Muscle of leg (tissue), 16 donors: ENCODE data around the gene BMP7. TPM values are rescaled to one million over a fixed set of nuclear protein-coding genes. Genes with fewer than 3 reads are reported as not detected.

Experiments used
- DNase-seq: peaks from one replicate; pipeline ENCODE4 v3.0.0; 2013
- H3K27ac ChIP-seq: one replicate; pipeline ENCODE4 v1.5.1; 2013; ENCODE audit warnings: mild to moderate bottlenecking, low read length, control low read depth
- H3K27me3 ChIP-seq: one replicate; pipeline ENCODE4 v1.6.1; 2013; ENCODE audit warnings: low read length; ENCODE audit not compliant: control insufficient read depth, insufficient read depth
- H3K36me3 ChIP-seq: one replicate; pipeline ENCODE4 v1.6.1; 2013; ENCODE audit warnings: low read length; ENCODE audit not compliant: control insufficient read depth, insufficient read depth
- H3K4me1 ChIP-seq: one replicate; pipeline ENCODE4 v1.6.1; 2013; ENCODE audit warnings: low read length; ENCODE audit not compliant: control insufficient read depth, insufficient read depth
- H3K4me3 ChIP-seq: one replicate; pipeline ENCODE4 v1.5.1; 2013; ENCODE audit warnings: low read length, control low read depth
- H3K9me3 ChIP-seq: replicated peaks from 2 replicates; pipeline ENCODE4 v1.6.1; 2013; ENCODE audit warnings: low read depth, low read length; ENCODE audit not compliant: control insufficient read depth
- WGBS: methylation state at CpG from one replicate; pipeline ENCODE4 v1.1.5; 2013; ENCODE audit warnings: missing lambda C conversion rate; ENCODE audit not compliant: insufficient coverage; 5-methylcytosine and 5-hydroxymethylcytosine counted together
- long read RNA-seq, 11 donors: transcript quantifications; one replicate each; lab custom pipeline, GENCODE V29; 2026
- polyA plus RNA-seq, 8 donors: library from polyadenylated mRNA; unstranded; fragments of 120-200 nt; gene quantifications; one replicate each; pipeline versions ENCODE4 v1.2.1 to v1.2.3, GENCODE V29; 2013; ENCODE audit warnings: inconsistent platforms in 1 of 8, low replicate concordance in 1 of 8; ENCODE audit not compliant: insufficient read length in 8 of 8, insufficient read depth in 1 of 8
- total RNA-seq: library from RNA; stranded (reverse); fragments of 120-200 nt; gene quantifications from one replicate; pipeline ENCODE4 v1.2.4, GENCODE V29; 2013

The BMP7 gene
- total RNA-seq (3.8 TPM), polyA plus RNA-seq (10 to 100 TPM in 1 of 8 donors, 1 to 10 TPM in 7; 3.7 to 11.3 (median 5.4) TPM)
- long read RNA-seq, donor 1, full-length matches to known transcripts: 2 of 2 reads
- long read RNA-seq, donor 1, partial matches to known transcripts: 0 of 2 reads
- long read RNA-seq, donor 1, other reads (novel, unspliced or antisense): 0 of 2 reads
- long read RNA-seq, donor 2: 0 reads
- long read RNA-seq, donor 3, full-length matches to known transcripts: 1 of 1 reads
- long read RNA-seq, donor 3, partial matches to known transcripts: 0 of 1 reads
- long read RNA-seq, donor 3, other reads (novel, unspliced or antisense): 0 of 1 reads
- long read RNA-seq, donor 4, full-length matches to known transcripts: 1 of 1 reads
- long read RNA-seq, donor 4, partial matches to known transcripts: 0 of 1 reads
- long read RNA-seq, donor 4, other reads (novel, unspliced or antisense): 0 of 1 reads
- long read RNA-seq, donor 5, full-length matches to known transcripts: 6 of 6 reads
- long read RNA-seq, donor 5, partial matches to known transcripts: 0 of 6 reads
- long read RNA-seq, donor 5, other reads (novel, unspliced or antisense): 0 of 6 reads
- long read RNA-seq, donor 6, partial matches to known transcripts: 0 of 1 reads
- long read RNA-seq, donor 6, other reads (novel, unspliced or antisense): 0 of 1 reads
- long read RNA-seq, donor 7, partial matches to known transcripts: 0 of 1 reads
- long read RNA-seq, donor 7, other reads (novel, unspliced or antisense): 0 of 1 reads
- long read RNA-seq, donor 8: 0 reads
- long read RNA-seq, donor 9: 0 reads
- long read RNA-seq, donor 10: 0 reads
- long read RNA-seq, donor 11, full-length matches to known transcripts: 2 of 2 reads
- long read RNA-seq, donor 11, partial matches to known transcripts: 0 of 2 reads
- long read RNA-seq, donor 11, other reads (novel, unspliced or antisense): 0 of 2 reads

DNA sequence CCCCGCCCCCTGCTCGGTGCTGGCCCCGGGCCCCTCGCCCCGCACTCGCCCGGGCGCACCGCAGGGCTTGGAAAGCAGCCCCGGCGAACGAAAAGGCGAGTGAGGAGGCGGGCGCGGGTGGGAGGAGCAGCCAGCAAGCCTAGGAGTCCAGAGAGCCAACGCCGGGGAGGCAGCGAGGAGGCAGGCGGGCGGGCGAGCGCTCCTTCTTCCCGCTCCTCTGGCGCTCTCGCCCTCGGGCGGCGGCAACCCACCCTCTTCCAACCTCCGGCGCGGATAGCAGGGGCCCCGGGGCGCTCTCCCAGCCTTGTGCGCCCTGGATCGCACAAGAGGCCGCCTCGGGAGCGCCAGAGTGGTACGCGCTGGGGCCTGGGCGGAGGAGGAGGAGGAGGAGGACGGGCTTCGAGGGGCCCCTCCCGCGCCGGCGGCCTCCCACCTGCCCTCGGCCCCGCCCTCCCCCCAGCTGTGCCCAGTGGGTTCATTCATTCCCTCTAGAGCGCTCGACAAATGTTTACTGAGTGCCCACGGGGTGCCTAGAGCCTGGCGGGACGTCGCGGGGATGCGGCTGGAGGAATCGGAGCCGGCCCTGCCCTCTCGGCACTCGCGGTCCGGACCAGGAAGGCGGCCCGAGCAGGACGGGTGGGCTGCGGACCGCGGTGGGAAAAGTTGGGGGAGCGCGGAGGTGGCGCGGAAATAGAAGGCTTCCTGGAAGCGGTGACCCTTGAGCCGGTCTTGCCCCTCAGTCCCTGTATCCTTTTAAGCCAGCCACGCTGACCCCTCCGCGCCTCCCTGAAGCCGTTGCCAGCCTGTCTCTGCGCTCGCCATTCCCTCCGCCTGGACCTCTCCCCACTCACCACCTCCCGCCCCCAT is at the start of gene BMP7:
Gene BMP7, minus strand, starts transcription at position 351 of the 867 bp plus-strand sequence. CDS start 519 bp downstream, outside the sequence.
- H3K27me3 ChIP-seq: peaks cover 82% of the 10 kb centered on the region
- H3K4me3 ChIP-seq: peak within 1 kb of the TSS; percentile 44
- peaks cover 47% of the 10 kb centered on the region for H3K4me1 ChIP-seq
- WGBS: under 1% methylated on average over 80 of the region's 84 CpGs
- DNase-seq: peak; percentile 47
- no peaks in the 10 kb centered on the region for H3K9me3 ChIP-seq
- no peak within 1 kb of the TSS for H3K27ac ChIP-seq
- no peaks in the 10 kb centered on the region for H3K36me3 ChIP-seq

DNA sequence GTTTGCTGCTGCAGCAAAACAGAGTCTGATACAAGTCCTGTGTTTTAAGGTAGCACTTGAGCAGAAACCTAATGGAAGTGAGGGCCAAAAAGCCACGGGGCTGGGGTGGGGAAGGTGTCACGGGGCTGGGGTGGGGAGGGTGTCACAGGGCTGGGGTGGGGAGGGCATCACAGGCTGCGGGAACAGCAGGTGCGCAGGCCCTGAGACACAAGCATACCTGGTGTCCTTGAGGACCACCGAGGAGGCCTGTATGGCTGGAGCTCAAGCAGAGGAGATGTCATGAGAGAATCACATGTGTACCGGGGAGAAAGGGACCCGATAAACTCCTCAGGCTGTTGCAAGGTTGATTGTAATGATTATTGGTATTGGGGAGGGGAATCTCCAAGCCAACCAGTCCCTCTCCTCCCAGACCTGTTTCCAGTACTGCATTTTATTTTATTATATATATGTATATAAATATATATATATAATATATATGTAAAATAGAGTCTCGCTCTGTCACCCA is 49.6 kb upstream of the BMP7 start:
- Histone ChIP-seq H3K4me3 (no peak overlapping the region), H3K27me3 (peaks cover 12% of the 10 kb centered on the region), H3K27ac (no peak overlapping the region), H3K36me3 (no peaks in the 10 kb centered on the region), H3K9me3 (no peaks in the 10 kb centered on the region), H3K4me1 (peaks cover 4% of the 10 kb centered on the region)
- WGBS: 75% methylated on average over 4 of the region's 8 CpGs
- DNase-seq: no peak

DNA sequence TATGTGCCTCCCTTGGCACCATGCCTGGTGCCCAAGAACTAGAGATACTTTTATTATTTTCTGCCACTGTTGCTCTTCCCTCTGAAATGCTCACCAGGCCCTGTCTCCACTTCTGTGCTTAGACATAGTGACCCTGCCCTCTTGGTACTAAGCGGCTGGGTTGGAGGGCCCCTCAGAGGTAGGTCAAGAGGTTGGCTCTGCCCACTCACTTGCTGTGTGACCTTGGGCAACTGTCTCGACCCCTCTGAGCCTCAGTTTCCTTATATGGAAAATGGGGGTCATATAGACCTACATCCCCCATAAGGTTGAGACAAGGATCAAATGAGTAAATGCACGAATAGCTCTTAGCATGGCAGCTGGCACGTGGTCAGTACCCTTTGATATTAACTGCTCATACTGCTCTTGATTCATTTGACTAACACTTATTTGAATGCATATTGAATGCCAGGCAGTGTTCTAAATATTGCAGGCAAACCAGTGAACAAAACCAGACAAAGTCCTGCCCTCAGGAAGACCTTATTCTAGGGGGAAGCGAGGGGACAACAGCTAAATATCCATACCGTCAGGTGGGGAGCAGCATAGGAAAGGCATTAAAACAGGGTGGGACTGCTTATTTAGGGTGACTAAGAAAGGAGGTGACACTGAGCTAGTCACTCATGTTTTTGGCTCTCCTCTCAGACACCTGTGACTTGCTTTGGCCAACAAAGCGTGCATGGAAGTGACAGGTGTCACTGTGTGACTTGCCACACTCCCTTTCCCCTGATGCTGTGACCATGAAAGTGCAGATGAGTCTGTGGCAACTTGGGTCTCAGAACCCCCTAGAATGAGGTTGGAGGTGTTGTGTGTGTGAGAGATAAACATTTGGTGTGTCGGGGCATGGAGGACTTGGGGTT is 48.9 kb upstream of the BMP7 start:
- DNase-seq: no peak
- Histone ChIP-seq H3K27ac (no peak overlapping the region), H3K27me3 (peaks cover 17% of the 10 kb centered on the region), H3K36me3 (no peaks in the 10 kb centered on the region), H3K4me3 (no peak overlapping the region), H3K4me1 (peaks cover 4% of the 10 kb centered on the region), H3K9me3 (no peaks in the 10 kb centered on the region)
- WGBS: 81% methylated on average over 4 of the region's 8 CpGs

GRCh38 chr20:57313951-57314350 is 47.5 kb upstream of the BMP7 start:
- peaks cover 27% of the 10 kb centered on the region for H3K27me3 ChIP-seq
- H3K4me1 ChIP-seq: peaks cover 10% of the 10 kb centered on the region
- H3K4me3 ChIP-seq: no peak overlapping the region
- H3K27ac ChIP-seq: no peak overlapping the region
- no peaks in the 10 kb centered on the region for H3K9me3 ChIP-seq
- no peaks in the 10 kb centered on the region for H3K36me3 ChIP-seq
- DNase-seq: no peak
- 94% methylated on average over 3 of the region's 5 CpGs for WGBS

DNA sequence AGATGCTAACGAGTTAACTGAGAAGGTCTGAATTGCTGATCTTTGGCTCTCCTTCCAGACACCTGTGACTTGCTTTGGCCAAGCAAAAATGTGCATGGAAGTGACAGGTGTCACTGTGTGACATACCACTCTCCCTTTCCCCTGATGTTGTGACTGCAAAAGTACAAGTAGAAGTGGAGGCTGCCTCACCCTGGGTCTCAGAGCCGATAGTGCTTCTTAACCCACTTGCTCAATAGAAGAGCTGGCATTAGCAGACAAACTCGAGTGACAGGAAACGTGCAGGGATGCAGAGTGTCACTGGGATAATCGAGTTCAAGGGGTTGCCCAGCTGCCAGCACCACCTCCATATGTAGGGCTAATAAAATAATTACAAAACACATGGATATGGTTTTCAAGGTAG is 46.8 kb upstream of the BMP7 start:
- no peak for DNase-seq
- H3K9me3 ChIP-seq: no peaks in the 10 kb centered on the region
- 67% methylated on average over 1 of the region's 5 CpGs for WGBS
- H3K27ac ChIP-seq: no peak overlapping the region
- H3K27me3 ChIP-seq: peaks cover 29% of the 10 kb centered on the region
- no peaks in the 10 kb centered on the region for H3K36me3 ChIP-seq
- peaks cover 13% of the 10 kb centered on the region for H3K4me1 ChIP-seq
- no peak overlapping the region for H3K4me3 ChIP-seq

DNA sequence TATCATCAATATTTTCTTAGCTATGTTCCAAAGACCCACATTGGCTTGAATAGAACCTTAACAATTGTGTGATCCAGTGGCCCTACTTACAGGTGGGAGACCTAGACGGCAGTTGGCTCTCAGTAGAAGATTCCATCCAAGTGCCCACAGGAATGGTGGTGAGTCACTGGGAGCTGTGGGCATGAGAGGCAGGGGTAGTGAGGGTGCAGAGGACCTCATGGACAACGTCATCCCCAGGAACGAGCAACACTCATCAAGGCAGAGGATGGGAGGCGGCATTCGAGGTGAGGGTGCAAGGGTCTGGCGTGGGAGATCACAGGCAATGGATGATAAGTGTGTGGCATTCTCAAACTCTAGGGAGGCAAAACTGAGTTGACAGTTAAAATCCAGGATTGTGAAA is 45.7 kb upstream of the BMP7 start:
- no peak for DNase-seq
- Histone ChIP-seq H3K9me3 (no peaks in the 10 kb centered on the region), H3K4me1 (peaks cover 13% of the 10 kb centered on the region), H3K36me3 (no peaks in the 10 kb centered on the region), H3K27ac (no peak overlapping the region), H3K4me3 (no peak overlapping the region), H3K27me3 (peaks cover 31% of the 10 kb centered on the region)
- 95% methylated on average over 6 of the region's 6 CpGs for WGBS

- Histone ChIP-seq H3K36me3 (no peaks in the 10 kb centered on the region), H3K27ac (no peak overlapping the region), H3K27me3 (peaks cover 31% of the 10 kb centered on the region), H3K9me3 (no peaks in the 10 kb centered on the region), H3K4me1 (peaks cover 13% of the 10 kb centered on the region), H3K4me3 (no peak overlapping the region)
- DNase-seq: no peak
- WGBS: 88% methylated on average over 8 of the region's 11 CpGs
Observed at GRCh38 chr20:57310821-57311514, 44.5 kb upstream of the BMP7 start.

DNA sequence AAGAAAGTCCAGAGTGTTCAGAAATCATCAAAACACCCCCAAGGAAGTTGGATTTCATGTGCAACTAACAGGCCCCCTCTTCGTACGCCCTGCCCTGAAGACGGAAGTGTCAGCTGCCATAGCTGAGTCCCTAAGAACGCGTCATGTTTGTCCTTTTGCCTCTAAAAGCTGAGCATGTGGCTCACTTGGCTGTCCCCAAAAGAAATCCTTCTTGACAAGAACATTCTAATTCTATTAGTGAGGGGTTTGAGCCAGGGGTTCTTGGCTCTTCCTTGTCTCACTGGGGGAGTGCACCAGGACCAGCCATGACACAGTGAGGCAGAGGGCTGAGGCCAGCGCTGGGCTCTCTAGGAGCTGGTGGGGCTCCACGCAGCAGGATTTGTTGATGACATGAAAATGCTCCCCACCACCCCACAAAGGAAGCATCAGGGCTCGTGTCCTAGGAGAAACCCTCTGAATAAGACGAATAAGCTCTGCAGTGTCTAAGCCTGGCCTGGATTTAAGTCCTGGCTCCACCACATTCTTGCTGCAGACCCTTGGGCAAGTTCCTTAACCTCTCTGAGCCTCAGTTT is 43.2 kb upstream of the BMP7 start:
- Histone ChIP-seq H3K27ac (no peak overlapping the region), H3K36me3 (no peaks in the 10 kb centered on the region), H3K27me3 (peaks cover 31% of the 10 kb centered on the region), H3K9me3 (no peaks in the 10 kb centered on the region), H3K4me1 (peaks cover 11% of the 10 kb centered on the region), H3K4me3 (no peak overlapping the region)
- 68% methylated on average over 3 of the region's 9 CpGs for WGBS
- DNase-seq: peak; percentile 40
